ENCODE results near the gene LAMB2.

- TF ChIP-seq GATA2 (IDR thresholded peaks at IDR 0.05; ENCODE audit: low read depth, low read length) (no peak), GATA3 (IDR thresholded peaks at IDR 0.05; ENCODE audit: low read depth, low read length) (no peak)
Observed at GRCh38 chr3:49076116-49076515, 56.7 kb downstream of the LAMB2 start.
